Naive B cell (primary cell): Measurements from ENCODE around the gene NR1I3. TPM values are rescaled to one million over a fixed set of nuclear protein-coding genes. Genes with fewer than 3 reads are reported as not detected.

Experiments used
- ATAC-seq, 2 donors: fragments of 150-1000 bp; cut with Tn5 transposase; 2 replicates each; pipeline ENCODE4 v1.10.0; 2021; ENCODE audit warnings: low read depth in 2 of 2, mild to moderate bottlenecking in 2 of 2, moderate library complexity in 2 of 2
- DNase-seq: peaks from one replicate; pipeline ENCODE4 v3.0.0; 2022
- H3K27ac Mint-ChIP-seq, 6 donors: one replicate each; pipeline ENCODE4 v1.8.0; 2020 to 2022; ENCODE audit warnings: mild to moderate bottlenecking in 6 of 6, mixed read lengths in 6 of 6, moderate library complexity in 5 of 6, inconsistent platforms in 2 of 6
- H3K27me3 Mint-ChIP-seq, 3 donors: one replicate each; pipeline ENCODE4 v1.8.0; 2021 to 2022; ENCODE audit warnings: mixed read lengths in 3 of 3, mild to moderate bottlenecking in 1 of 3
- H3K36me3 Mint-ChIP-seq, 2 donors: one replicate each; pipeline ENCODE4 v1.8.0; 2020 to 2022; ENCODE audit warnings: mixed read lengths in 2 of 2, inconsistent platforms in 1 of 2, mild to moderate bottlenecking in 1 of 2
- H3K4me1 Mint-ChIP-seq, 3 donors: one replicate each; pipeline ENCODE4 v1.8.0; 2020 to 2022; ENCODE audit warnings: mixed read lengths in 3 of 3, inconsistent platforms in 1 of 3, mild to moderate bottlenecking in 1 of 3, moderate library complexity in 1 of 3
- H3K4me3 Mint-ChIP-seq, 8 donors: one replicate each; pipeline ENCODE4 v1.8.0; 2020 to 2022; ENCODE audit warnings: mild to moderate bottlenecking in 8 of 8, mixed read lengths in 8 of 8, moderate library complexity in 8 of 8, inconsistent platforms in 2 of 8
- H3K9me3 Mint-ChIP-seq, 7 donors: one replicate each; pipeline ENCODE4 v1.8.0; 2020 to 2022; ENCODE audit warnings: mixed read lengths in 7 of 7, mild to moderate bottlenecking in 5 of 7, inconsistent platforms in 2 of 7, moderate library complexity in 1 of 7
- polyA plus RNA-seq, 6 donors: library from polyadenylated mRNA; unstranded; fragments of 300-500 nt; fragmentation: Illumina TruSeq; gene quantifications; one replicate each; pipeline ENCODE4 v1.2.3, GENCODE V29; 2021; ENCODE audit warnings: low read depth in 6 of 6

Gene NR1I3
- polyA plus RNA-seq, 6 donors from 2014 or later: not detected

DNA sequence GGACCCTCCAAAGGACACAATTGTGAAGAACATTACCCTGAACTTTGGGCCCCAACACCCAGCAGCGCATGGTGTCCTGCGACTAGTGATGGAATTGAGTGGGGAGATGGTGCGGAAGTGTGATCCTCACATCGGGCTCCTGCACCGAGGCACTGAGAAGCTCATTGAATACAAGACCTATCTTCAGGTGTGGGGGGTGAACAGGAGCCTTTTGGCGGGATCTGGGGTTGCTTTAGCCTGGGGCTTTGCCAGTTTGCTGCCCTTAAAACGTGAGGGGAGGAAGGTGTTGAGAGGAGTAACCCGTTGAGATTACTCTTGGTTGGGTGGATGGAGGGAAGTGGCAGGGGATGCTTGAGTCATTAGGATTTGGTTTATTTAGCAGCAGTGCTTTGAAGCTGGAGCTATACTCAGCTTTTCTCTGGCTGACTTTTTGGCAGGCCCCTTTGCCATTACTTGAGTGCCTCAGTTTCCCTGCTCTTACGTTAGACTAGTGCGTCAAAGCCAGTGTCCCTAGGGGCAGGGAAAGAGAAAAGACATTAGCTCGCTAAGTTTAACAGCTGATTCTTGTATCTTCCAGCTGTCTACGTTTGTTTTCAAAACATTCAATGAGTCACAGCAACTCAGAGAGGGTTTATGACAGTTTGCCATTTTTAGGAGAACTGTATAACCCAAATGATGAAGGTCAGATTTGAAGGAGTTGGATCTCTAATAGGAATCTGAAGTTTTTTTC lies 31.4 kb downstream of the NR1I3 start:
- Mint-ChIP-seq H3K4me3 (peak overlapping the region in 3 of 8 donors; percentile 20 to 52 (median 51)), H3K27me3 (peaks cover 0 to 8% (median 4%) of the 10 kb centered on the region in 3 donors), H3K9me3 (no peaks in the 10 kb centered on the region), H3K27ac (peak overlapping the region in 1 of 6 donors; percentile 60), H3K36me3 (peaks cover 34 to 45% of the 10 kb centered on the region in 2 donors), H3K4me1 (peaks cover 21 to 49% (median 38%) of the 10 kb centered on the region in 3 donors)
- no peak for DNase-seq
- no peak for ATAC-seq

DNA sequence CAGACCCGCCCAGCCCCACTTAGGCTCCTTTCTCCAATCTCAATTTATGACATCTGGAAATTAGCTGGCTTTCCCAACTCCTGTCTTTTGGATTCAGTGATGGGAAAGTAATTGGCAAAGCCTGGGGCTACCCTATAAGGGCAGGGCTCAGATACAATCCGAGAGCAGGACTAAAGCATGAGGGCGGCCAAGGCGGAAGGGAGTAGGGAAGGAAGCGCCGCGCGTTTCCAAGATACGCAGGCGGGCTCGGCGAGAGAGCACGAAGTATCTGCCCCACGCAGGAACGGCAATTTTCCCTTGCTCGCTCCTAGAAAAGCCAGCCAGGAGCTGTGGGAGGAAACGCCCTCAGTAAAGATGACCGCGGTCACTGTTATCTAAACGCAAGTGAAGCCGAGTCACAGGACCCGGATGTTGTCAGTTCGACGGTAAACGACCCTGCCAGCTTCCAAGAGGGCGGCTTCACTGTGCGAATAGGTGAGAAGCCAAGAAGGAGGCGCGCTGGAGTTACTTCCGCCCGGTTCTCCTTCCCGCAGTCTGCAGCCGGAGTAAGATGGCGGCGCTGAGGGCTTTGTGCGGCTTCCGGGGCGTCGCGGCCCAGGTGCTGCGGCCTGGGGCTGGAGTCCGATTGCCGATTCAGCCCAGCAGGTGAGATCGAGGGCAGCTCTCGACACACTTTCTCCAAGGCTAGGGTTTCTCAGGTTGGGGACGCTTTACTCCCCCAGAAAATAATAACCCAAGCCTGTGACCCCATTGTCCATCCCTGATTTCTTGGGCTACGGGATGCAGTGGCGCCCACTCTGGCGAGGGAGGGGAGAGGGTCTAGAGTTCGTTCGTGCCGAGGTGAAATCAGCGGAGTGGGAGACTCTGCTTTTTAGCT lies 35.9 kb downstream of the NR1I3 start, which contains the start of gene NDUFS2:
TSS of gene NDUFS2 (plus strand) at position 532 of the 877 bp plus-strand sequence. CDS start at position 551, 19 bp downstream.
- Mint-ChIP-seq H3K27ac (peak within 1 kb of the TSS; percentile 93 to 98 (median 96)), H3K4me1 (peaks cover 29 to 50% (median 31%) of the 10 kb centered on the region in 3 donors), H3K36me3 (peaks cover 17 to 20% of the 10 kb centered on the region in 2 donors), H3K9me3 (no peaks in the 10 kb centered on the region), H3K4me3 (peak within 1 kb of the TSS; percentile 89 to 99 (median 96)), H3K27me3 (peaks cover 0 to 8% (median 0%) of the 10 kb centered on the region in 3 donors)
- DNase-seq (peak; percentile 93), ATAC-seq (peak; percentile 98 to 99)

DNA sequence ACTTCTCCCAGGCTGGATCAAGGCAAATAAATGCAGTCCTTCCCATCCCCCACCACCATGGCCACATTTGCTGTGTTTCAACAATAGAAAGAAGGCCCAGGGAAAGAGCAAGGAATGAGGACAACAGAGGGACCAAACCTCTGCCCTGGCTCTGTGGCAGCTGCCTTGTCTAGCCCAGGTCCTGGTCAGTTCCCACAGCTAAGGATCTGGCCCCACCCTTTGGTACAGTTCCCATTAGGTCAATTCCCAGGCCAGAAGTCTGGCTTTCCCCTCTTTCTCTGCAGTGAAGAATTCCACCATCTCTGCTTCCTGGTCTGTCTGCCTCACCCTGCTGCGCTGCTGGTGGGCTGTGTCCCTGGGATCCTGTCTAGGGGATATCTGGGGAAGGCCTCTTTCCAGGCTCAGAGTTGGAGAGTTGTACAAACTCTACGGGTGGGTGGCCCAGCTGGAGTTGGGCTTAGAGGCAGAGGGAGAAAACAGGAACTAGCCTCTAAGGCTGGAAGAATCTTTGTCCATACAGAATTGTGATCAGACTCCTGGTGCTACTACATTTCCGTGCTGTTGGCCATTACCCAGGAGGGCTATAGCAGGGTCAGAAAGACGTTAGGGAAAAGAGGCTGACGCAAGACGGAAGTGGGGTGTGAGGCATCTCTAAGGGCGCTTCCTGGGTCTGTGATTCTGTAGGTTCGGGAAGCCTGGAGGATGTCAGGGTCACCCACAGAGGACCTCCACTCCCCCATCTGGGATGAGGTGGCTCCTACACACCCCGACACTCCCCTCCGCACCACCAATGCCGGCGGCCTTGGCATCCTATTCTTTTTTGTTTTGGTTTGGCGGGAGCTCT lies 36.8 kb downstream of the NR1I3 start:
- Mint-ChIP-seq H3K4me1 (peaks cover 26 to 49% (median 28%) of the 10 kb centered on the region in 3 donors), H3K4me3 (peak overlapping the region; percentile 89 to 99 (median 96)), H3K36me3 (peaks cover 13 to 15% of the 10 kb centered on the region in 2 donors), H3K27ac (peak overlapping the region; percentile 93 to 98 (median 96)), H3K27me3 (peaks cover 0 to 8% (median 0%) of the 10 kb centered on the region in 3 donors), H3K9me3 (no peaks in the 10 kb centered on the region)
- ATAC-seq (no peak), DNase-seq (no peak)

DNA sequence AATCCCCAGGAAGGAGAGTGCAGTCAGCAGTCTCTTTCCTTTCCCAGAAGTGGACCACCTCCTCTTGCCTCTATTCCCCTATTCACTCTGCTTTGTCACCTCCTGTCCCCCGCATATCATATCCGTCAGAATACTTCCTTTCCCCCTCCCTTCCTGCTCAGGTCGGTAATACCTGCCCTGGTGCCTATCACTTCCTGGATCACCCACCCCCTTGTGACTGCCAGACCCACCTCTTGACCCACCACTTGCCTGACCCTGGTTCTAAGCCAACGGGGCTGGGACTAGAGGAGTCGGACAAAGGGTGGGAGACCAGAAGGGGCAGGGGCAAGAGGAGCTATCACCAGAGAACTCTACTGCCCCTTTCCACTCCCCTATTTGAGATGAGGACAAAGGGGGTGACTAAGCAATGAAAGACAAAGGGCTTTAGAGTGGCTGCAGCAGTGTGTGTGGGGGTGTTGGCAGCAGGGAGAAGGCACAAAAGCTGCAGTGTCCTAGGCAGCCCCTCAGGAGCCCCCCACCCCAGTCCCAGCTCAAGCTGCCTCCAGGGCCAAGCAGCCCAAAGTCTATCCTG lies 37.5 kb downstream of the NR1I3 start:
- ATAC-seq: no peak
- Mint-ChIP-seq H3K36me3 (peaks cover 9 to 10% of the 10 kb centered on the region in 2 donors), H3K4me1 (peaks cover 31 to 53% (median 32%) of the 10 kb centered on the region in 3 donors), H3K27me3 (peaks cover 0 to 8% (median 0%) of the 10 kb centered on the region in 3 donors), H3K9me3 (no peaks in the 10 kb centered on the region), H3K27ac (peak overlapping the region in 4 of 6 donors; percentile 56 to 93 (median 80)), H3K4me3 (peak overlapping the region in 4 of 8 donors; percentile 21 to 73 (median 36))
- no peak for DNase-seq

DNA sequence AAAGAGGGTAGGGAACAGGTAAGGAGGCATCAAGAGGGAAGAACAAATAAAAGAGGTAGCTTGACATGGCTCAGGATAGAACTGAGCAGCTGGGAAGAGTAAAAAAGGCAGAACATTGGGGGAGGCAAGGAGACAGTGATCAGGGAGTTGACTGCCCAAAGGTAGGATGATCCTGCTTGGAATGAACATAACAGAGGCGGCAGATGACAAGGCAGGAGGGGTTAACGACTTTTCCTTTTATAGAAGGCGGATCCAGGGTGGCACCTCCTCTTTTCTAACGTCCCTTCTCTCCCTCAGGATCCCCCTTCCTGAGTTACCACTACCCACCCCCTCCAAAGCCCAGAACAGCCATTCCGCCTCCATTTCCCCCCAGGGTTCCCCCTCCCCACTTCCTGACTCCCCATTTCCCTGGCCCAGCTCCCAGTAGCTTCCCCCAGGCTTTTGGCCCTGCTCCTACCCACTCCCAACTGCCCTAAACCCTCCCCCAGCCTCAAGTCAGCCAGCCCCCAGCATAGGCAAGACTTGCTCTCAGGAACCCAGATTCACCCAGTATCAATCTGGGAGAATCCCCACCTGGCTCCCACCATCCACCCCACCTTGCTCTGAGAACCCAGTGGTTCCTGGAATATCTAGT lies 38.4 kb downstream of the NR1I3 start:
- Mint-ChIP-seq H3K36me3 (peaks cover 9% of the 10 kb centered on the region in 2 donors), H3K27me3 (peaks cover 0 to 8% (median 0%) of the 10 kb centered on the region in 3 donors), H3K9me3 (no peaks in the 10 kb centered on the region), H3K4me1 (peaks cover 35 to 59% (median 40%) of the 10 kb centered on the region in 3 donors), H3K27ac (peak overlapping the region in 2 of 6 donors; percentile 8 to 19), H3K4me3 (peak overlapping the region in 3 of 8 donors; percentile 17 to 75 (median 20))
- ATAC-seq (no peak), DNase-seq (no peak)

DNA sequence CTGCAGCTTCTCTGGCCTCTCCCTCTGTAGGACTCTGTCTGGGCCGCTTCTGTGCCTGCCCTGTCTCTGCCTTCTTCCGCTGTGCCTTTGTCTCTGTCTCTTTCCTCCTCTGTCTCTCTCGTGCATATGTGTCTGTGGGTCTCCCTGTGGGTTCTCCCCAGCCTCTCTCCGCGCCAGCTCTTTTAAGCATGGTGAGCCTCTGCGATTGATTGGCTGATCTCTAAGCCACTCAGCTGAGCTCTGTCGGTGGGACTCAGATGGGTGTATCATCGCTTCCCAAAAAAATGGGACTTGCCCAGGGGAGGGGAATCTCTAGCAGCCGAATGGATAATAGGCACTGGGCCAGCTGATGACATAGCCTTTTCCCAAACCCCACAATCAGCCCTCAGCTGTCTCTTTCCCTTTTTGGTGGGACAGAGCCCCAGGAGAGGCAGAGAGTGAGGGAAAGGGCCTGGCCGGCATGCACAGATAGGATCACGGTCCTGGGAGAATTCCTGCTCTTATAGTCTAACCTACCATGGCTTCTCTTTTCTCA lies 39.0 kb downstream of the NR1I3 start, which contains the start of gene ADAMTS4:
TSS of gene ADAMTS4 (minus strand) at position 158 of the 535 bp plus-strand sequence. CDS start 427 bp downstream, outside the sequence.
- Mint-ChIP-seq H3K36me3 (peaks cover 2% of the 10 kb centered on the region in 2 donors), H3K4me3 (peak within 1 kb of the TSS in 4 of 8 donors; percentile 17 to 75 (median 40)), H3K9me3 (no peaks in the 10 kb centered on the region), H3K27me3 (peaks cover 0 to 8% (median 0%) of the 10 kb centered on the region in 3 donors), H3K4me1 (peaks cover 33 to 56% (median 35%) of the 10 kb centered on the region in 3 donors), H3K27ac (peak within 1 kb of the TSS in 2 of 6 donors; percentile 8 to 47)
- no peak for ATAC-seq
- DNase-seq: no peak

DNA sequence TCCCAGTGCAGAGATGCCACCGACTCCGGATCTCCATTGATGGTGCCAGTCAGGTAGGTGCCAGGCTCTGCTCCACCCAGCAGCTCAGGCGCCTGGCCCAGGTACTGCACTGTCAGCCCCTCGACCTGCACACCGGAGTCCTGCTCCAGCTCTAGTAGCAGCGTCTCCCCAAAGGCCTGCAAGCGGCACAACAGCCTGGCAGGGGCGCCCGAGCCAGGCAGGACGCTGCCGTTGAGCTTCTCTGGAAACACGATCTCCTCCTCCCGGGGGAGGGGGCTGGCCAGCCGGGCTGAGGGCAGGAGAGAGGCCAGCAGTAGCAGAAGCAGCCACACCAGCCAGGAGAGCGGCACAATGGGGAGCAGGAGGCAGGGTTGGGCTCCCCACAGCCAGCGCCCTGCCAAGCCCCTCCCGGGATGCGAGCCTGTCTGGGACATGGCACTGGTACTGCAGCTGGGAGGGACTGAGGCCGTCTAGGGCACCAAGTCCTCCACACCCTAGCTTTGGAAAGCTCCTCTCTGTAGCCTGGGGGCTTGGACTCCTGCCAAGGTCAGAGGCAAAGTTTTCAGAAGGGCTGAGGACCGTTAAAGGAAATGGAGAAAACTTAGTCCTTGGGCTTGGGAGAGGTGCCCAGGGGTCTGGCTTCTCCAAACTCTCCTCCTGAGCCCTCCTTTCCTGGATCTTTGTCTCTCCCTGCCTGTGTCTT lies 39.7 kb downstream of the NR1I3 start:
- DNase-seq (no peak), ATAC-seq (no peak)
- H3K27ac Mint-ChIP-seq: no peak overlapping the region
- peaks cover 0 to 8% (median 0%) of the 10 kb centered on the region in 3 donors for H3K27me3 Mint-ChIP-seq
- H3K36me3 Mint-ChIP-seq: no peaks in the 10 kb centered on the region
- no peaks in the 10 kb centered on the region for H3K9me3 Mint-ChIP-seq
- H3K4me1 Mint-ChIP-seq: peaks cover 30 to 51% (median 35%) of the 10 kb centered on the region in 3 donors
- peak overlapping the region in 1 of 8 donors; percentile 59 for H3K4me3 Mint-ChIP-seq

DNA sequence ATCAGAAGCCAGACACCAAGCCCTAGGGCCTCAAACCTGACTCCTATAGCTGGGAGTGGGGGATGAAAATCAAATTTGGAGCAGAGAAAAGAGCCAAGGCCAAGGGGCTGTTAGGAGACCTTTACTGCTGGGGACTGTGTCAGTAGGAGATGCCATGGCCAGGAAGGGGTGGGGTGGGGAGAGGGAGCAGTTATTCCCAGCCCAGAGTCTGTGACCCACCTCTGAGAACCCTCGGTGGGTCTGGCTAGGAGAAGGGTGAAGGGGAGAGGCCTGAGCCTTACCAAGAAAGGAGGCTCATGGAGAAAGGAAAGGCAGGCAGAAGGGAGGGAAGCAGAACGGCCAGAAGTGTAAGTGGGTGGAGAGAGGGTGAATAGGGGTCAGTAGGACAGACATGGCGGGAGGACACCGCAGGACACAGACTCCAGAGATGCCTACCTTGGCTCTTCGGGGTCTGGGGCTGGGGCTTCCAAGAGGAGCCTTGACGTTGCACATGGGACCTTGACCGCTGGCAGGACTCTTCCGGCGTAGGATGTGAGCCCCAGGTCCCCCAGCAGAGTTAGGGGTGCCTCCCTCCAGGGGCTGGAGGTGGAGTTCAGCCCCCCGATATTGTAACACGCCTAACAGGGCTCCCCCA lies 40.3 kb downstream of the NR1I3 start:
- Mint-ChIP-seq H3K36me3 (no peaks in the 10 kb centered on the region), H3K27ac (peak overlapping the region in 2 of 6 donors; percentile 19 to 36), H3K4me3 (peak overlapping the region in 1 of 8 donors; percentile 43), H3K9me3 (no peaks in the 10 kb centered on the region), H3K27me3 (peaks cover 0 to 8% (median 0%) of the 10 kb centered on the region in 3 donors), H3K4me1 (peaks cover 35 to 48% (median 39%) of the 10 kb centered on the region in 3 donors)
- DNase-seq (no peak), ATAC-seq (no peak)

DNA sequence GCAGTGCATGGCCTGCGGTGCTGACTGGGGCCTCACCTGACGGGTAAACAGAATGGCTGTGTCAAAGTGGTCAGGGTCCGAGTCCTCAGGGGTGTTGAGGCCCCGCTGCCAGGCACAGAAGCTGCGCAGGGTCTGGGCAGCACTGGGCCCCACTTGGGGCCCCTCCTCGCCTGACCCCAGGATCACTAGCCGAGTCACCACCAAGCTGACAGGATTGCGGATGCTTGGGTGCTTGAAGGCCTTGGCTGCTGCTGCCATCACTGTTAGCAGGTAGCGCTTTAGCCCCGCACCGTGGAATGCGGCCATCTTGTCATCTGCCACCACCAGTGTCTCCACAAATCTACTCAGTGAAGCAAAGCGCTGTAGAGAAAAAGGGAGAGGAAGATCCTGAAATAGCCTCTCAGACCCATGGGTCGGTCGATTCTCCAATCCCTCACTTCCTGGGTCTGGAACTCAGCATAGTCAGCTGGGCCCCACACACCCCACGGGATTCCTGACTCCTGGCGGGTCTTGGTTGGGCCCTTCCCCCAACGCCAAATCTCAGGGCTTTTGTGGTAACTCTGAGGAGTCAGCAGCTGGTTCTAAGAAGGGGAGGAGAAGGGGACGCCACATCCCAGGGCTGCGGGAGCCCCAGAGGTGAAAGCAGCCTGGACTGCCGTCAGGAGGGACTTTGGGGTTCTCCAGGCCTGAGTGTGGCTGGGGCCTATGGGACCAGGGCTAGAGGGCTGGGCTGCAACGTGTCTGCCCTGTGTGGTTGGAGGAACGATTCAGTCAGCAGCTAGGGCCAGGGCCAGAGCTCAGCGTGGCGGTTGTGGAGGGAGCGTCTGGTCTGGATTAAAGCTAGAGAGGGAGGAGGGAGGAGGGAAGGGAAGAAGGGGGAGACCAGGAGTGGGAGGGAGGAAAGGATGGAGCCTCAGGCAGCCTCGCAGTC lies 41.2 kb downstream of the NR1I3 start:
- peak overlapping the region in 2 of 6 donors; percentile 36 to 38 for H3K27ac Mint-ChIP-seq
- H3K9me3 Mint-ChIP-seq: no peaks in the 10 kb centered on the region
- H3K27me3 Mint-ChIP-seq: peaks cover 0 to 8% (median 0%) of the 10 kb centered on the region in 3 donors
- no peak for ATAC-seq
- H3K4me1 Mint-ChIP-seq: peaks cover 44 to 48% (median 44%) of the 10 kb centered on the region in 3 donors
- no peaks in the 10 kb centered on the region for H3K36me3 Mint-ChIP-seq
- no peak for DNase-seq
- no peak overlapping the region for H3K4me3 Mint-ChIP-seq

DNA sequence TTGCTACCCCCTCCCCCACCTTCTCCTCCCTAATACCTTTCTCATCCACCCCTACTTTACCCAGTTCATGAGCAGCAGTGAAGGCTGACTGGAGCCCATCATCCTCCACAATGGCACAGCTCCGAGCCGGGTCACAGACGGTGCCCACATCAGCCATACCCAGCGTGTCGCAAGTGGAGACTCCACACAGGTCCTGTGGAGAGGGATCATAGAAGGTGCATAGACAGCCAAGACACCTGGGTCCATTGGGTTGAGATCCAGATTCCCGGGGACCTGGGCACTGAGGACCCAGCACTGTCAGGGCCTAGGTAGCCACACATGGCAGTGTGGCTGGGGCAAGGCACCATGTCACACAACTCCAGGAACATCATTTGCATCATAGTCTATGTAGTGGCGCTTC lies 41.9 kb downstream of the NR1I3 start:
- no peaks in the 10 kb centered on the region for H3K36me3 Mint-ChIP-seq
- no peak for ATAC-seq
- DNase-seq: no peak
- peak overlapping the region in 3 of 6 donors; percentile 9 to 54 (median 47) for H3K27ac Mint-ChIP-seq
- no peak overlapping the region for H3K4me3 Mint-ChIP-seq
- H3K4me1 Mint-ChIP-seq: peaks cover 39 to 46% (median 46%) of the 10 kb centered on the region in 3 donors
- peaks cover 0 to 8% (median 0%) of the 10 kb centered on the region in 3 donors for H3K27me3 Mint-ChIP-seq
- H3K9me3 Mint-ChIP-seq: no peaks in the 10 kb centered on the region
